HT-29 (cell line): Measurements from ENCODE around the gene PSMD9. TPM values are rescaled to one million over a fixed set of nuclear protein-coding genes. Genes with fewer than 3 reads are reported as not detected.
A peak's percentile ranks its signal among the peaks of the same experiment; 100 is the strongest.

Source experiments
- DNase-seq: peaks from one replicate; pipeline ENCODE4 v3.0.0-alpha.2; 2015; ENCODE audit warnings: low spot score
- small RNA-seq: library from RNA; depleted of rRNA; stranded (forward); fragments of <200 nt; gene quantifications from one replicate; pipeline ENCODE3, GENCODE V24; 2014
- total RNA-seq: library from RNA; depleted of rRNA; stranded (reverse); fragments of >200 nt; shearing (Covaris generic); gene quantifications from 2 replicates; pipeline ENCODE4 v1.2.3, GENCODE V29; 2014; rRNA removed

The PSMD9 gene
- total RNA-seq, 1 experiment from 2014 or later: 116 TPM

- peak; percentile 42 for DNase-seq
Observed at GRCh38 chr12:121949648-121950397, 61.2 kb downstream of the PSMD9 start.

DNA sequence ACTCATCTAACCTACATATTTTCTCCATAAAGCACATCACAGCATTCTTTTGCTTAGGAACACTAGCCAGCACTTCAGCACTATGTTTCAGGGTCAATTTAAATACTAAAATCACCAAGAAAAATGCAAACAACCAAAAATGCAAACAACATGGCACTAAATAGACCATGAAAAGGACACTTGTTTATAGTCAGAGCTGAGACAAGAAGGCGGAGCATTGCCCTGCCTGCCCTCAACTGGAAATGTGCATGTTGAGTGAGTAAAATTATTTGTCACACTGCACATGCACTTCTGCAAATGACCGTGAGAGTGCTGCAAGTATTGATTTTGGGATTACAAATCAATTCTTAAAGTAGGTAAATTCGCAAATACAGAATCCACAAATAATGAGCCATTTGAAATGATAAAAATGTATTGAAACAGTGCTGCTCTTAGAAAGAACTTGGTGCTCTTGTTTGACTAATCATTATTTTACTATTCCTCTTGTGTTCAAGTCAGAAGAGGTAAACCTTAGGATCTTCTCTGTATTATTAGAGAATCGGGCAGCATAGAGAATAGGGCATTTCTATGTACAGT, 64.6 kb downstream of the PSMD9 start:
- DNase-seq: no peak

GRCh38 chr12:121953695-121954094, 65.1 kb downstream of the PSMD9 start:
- no peak for DNase-seq

- peak; percentile 46 for DNase-seq
Observed at GRCh38 chr12:121955258-121956237, 67.0 kb downstream of the PSMD9 start.

DNA sequence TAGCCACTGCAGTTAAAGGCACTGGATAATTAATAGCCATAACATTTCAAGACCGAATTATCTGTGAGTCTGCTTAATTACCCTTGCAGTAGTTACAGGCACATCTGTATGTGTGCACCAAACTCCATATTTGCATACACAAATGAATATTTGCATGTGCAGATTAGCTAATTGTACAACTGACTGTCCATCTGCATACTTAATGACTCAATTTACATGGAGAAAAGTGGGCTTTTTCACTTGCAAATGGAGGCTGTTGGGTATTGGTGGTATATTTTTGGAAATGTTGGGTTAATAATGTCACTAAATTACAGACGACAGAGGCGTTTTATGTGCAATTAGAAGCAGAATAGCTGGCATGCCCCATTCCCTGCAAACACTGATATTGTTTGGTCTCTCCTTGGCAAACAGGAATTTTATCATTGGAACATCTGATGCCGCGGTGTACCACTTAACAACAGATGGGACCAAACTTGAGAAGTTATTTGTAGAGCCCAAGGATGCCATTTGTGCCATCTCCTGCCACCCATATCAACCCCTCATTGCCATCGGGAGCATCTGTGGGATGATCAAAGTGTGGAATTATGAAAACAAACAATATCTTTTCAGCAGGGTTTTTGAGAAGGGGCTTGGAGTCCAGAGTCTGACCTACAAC, 69.4 kb downstream of the PSMD9 start:
- DNase-seq: no peak

DNA sequence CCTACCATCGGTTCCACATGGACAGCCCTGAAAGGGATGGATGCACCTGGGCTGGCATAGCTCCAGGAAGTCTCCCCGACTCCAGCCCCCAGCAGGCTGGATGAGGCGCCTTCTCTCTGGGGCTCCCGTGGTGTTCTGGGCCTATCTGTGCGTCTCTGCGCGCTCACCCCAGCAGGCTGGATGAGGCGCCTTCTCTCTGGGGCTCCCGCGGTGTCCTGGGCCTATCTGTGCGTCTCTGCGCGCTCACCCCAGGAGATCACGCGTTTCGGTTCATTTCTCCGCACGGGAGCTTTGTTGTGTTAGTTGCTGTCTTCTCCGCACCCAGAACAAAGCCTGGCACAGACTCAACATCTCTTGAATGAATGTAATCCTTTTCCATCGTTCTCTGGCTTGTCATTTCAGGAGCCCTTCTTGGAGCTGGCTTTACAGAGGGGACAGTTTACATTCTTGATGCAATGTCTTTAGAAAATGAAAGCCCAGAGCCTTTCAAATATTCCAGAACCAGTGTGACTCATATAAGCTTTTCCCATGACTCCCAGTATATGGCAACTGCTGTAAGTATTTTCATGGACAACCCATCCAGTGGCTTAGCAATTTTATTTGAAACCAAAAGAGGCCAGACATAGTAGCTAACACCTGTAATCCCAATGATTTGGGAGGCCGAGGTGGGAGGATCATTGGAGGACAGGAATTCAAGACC, 70.1 kb downstream of the PSMD9 start:
- DNase-seq: no peak

GRCh38 chr12:121960541-121960940, 72.0 kb downstream of the PSMD9 start:
- DNase-seq: no peak

- DNase-seq: no peak
Observed at GRCh38 chr12:121961195-121961879, 72.7 kb downstream of the PSMD9 start.

DNA sequence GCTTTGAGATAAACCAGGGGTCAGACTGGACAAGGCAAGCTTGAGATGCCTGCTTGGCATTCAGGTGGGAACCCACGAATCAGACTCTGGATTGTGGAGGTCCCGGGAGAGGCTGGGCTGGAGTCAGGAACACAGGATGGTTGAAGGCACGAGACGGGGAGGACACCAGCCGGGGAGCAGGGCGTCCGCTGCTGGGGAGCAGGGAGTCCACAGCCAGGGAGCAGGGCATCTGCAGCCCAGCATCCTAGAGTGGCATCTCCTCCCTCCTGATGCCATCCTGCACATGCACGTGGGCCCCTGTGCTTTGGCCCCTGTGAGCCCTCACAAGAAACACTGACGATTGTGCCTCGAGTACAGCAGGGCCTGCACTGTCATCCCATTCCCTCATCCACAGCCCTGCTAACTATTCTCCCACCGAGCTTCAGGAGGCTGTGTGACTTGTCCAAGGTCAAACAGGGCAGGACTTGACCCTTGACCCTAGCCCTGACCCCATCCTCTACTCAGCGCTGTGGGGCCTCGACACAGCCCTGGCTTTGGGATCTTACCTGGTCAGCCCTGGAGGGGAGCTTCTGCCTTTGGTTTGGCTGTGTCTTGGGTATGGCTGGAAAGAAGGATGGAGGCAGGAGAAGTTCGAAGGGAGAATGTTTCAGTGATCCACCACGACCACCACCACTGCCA, 74.9 kb downstream of the PSMD9 start:
- DNase-seq: no peak

- no peak for DNase-seq
Observed at GRCh38 chr12:121964813-121965643, 76.4 kb downstream of the PSMD9 start.

- DNase-seq: no peak
Observed at GRCh38 chr12:121966959-121967358, 78.4 kb downstream of the PSMD9 start.

Small RNA genes within 50 kb of the gene (small RNA-seq; reads per million reads assigned to genes)
- gene AC069503.3 (not detected), gene RF00017 (not detected), gene RNU7-170P (not detected)

Other genes with a start within 250 kb of the PSMD9 start
- gene MORN3, start 219.1 kb upstream of the PSMD9 start, total RNA-seq: 0.05 and 0.13 TPM in 2 replicates
- gene TMEM120B, start 176.0 kb upstream of the PSMD9 start, total RNA-seq: 9.6 and 13.2 TPM in 2 replicates
- 35.1 and 37.2 TPM in 2 replicates for gene RHOF, start 95.1 kb upstream of the PSMD9 start, total RNA-seq
- 7.2 and 7.7 TPM in 2 replicates for gene SETD1B, start 84.8 kb upstream of the PSMD9 start, total RNA-seq
- gene HPD, start 29.9 kb upstream of the PSMD9 start, total RNA-seq: not detected in 2 replicates
- gene CFAP251, start 29.8 kb downstream of the PSMD9 start, total RNA-seq: 0.92 and 1.2 TPM in 2 replicates
- 8.3 and 11.0 TPM in 2 replicates for gene BCL7A, start 133.1 kb downstream of the PSMD9 start, total RNA-seq
- 22.8 and 31.3 TPM in 2 replicates for gene MLXIP, start 190.0 kb downstream of the PSMD9 start, total RNA-seq